GM19025 (cell line): ENCODE data around the gene CTH.
"Not testable (repeated sequence)": the region's sequence is repeated elsewhere in the genome, so short reads cannot be mapped to it uniquely, and the experiment has no call there.

Source experiments
- ATAC-seq: cut with Tn5 transposase; IDR thresholded peaks from one replicate; pipeline ENCODE4 v1.9.1; 2021; ENCODE audit warnings: mild to moderate bottlenecking, low read depth, moderate library complexity; ENCODE audit not compliant: unreplicated experiment

CTH gene

GRCh38 chr1:70405780-70406416 is 5.2 kb upstream of the CTH start:
- no peak for ATAC-seq

- ATAC-seq, result no peak
These were observed 1.9 kb upstream of the CTH start for GRCh38 chr1:70409136-70409535.

GRCh38 chr1:70411360-70411844 is 334 bp downstream of the CTH start:
- no peak for ATAC-seq

GRCh38 chr1:70415882-70416281 is 4.8 kb downstream of the CTH start:
- ATAC-seq, result no peak

- not testable (repeated sequence) for ATAC-seq
These were observed 8.1 kb downstream of the CTH start for GRCh38 chr1:70418973-70419734.

- no peak for ATAC-seq
These were observed 9.3 kb downstream of the CTH start for GRCh38 chr1:70420320-70420719.

GRCh38 chr1:70426154-70427131 is 15.4 kb downstream of the CTH start:
- no peak for ATAC-seq

- no peak for ATAC-seq
These were observed 16.9 kb downstream of the CTH start for GRCh38 chr1:70427976-70428375.

GRCh38 chr1:70429219-70429618 is 18.2 kb downstream of the CTH start:
- ATAC-seq, result no peak

GRCh38 chr1:70429757-70430156 is 18.7 kb downstream of the CTH start:
- ATAC-seq, result no peak

- no peak for ATAC-seq
These were observed 20.2 kb downstream of the CTH start for GRCh38 chr1:70431317-70431716.

GRCh38 chr1:70431874-70432273 is 20.8 kb downstream of the CTH start:
- ATAC-seq, result no peak

- no peak for ATAC-seq
These were observed 23.3 kb downstream of the CTH start for GRCh38 chr1:70434253-70434859.

GRCh38 chr1:70436622-70437251 is 25.7 kb downstream of the CTH start:
- ATAC-seq, result no peak

- ATAC-seq, result no peak
These were observed 27.5 kb downstream of the CTH start for GRCh38 chr1:70438529-70438928.

- ATAC-seq, result no peak
These were observed 29.7 kb downstream of the CTH start for GRCh38 chr1:70440642-70441391.

GRCh38 chr1:70441392-70442035 is 30.4 kb downstream of the CTH start:
- no peak for ATAC-seq

GRCh38 chr1:70442490-70442889 is 31.4 kb downstream of the CTH start:
- ATAC-seq, result no peak

- ATAC-seq, result no peak
These were observed 32.7 kb downstream of the CTH start for GRCh38 chr1:70443739-70444138.
